ENCODE data around the gene ATP6V1C2.

DNA sequence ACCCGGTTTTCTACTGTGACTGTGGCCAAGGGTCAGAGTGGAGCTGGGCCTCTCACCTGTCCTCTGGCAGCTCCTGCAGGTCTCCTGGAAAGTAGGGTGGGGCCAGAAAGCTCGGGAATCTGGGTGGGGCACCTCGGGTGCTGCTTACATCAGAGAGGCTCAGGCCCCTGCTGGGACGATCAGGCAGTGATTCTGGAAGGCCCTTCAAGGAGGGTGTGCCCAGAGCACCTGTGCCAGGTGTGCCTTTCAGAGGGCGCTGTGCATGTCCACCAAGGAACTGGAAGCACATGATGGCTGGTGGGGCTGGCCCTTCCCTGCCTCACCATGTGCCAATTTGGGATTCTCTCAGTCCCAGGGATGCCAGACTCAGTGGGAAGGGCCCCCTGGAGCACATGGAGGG is 44.0 kb downstream of the ATP6V1C2 start:
- TF ChIP-seq, protein P1, sequence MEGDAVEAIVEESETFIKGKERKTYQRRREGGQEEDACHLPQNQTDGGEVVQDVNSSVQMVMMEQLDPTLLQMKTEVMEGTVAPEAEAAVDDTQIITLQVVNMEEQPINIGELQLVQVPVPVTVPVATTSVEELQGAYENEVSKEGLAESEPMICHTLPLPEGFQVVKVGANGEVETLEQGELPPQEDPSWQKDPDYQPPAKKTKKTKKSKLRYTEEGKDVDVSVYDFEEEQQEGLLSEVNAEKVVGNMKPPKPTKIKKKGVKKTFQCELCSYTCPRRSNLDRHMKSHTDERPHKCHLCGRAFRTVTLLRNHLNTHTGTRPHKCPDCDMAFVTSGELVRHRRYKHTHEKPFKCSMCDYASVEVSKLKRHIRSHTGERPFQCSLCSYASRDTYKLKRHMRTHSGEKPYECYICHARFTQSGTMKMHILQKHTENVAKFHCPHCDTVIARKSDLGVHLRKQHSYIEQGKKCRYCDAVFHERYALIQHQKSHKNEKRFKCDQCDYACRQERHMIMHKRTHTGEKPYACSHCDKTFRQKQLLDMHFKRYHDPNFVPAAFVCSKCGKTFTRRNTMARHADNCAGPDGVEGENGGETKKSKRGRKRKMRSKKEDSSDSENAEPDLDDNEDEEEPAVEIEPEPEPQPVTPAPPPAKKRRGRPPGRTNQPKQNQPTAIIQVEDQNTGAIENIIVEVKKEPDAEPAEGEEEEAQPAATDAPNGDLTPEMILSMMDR (IDR thresholded peaks at IDR 0.05): no peak
- no peak for TF ChIP-seq POLR2A (IDR thresholded peaks at IDR 0.05)

Data from lower leg skin (tissue), 3 donors.